Stimulated activated CD4-positive, alpha-beta T cell treated with anti-CD3 and anti-CD28 coated beads, Interleukin-4, amount 100 ng/mL, for 1 hour (primary cell): ENCODE data around the gene GCN1.
A peak's percentile ranks its signal among the peaks of the same experiment; 100 is the strongest.

Source experiments
- DNase-seq: peaks from one replicate; pipeline ENCODE4 v3.0.0-alpha.2; 2020

Gene GCN1

DNA sequence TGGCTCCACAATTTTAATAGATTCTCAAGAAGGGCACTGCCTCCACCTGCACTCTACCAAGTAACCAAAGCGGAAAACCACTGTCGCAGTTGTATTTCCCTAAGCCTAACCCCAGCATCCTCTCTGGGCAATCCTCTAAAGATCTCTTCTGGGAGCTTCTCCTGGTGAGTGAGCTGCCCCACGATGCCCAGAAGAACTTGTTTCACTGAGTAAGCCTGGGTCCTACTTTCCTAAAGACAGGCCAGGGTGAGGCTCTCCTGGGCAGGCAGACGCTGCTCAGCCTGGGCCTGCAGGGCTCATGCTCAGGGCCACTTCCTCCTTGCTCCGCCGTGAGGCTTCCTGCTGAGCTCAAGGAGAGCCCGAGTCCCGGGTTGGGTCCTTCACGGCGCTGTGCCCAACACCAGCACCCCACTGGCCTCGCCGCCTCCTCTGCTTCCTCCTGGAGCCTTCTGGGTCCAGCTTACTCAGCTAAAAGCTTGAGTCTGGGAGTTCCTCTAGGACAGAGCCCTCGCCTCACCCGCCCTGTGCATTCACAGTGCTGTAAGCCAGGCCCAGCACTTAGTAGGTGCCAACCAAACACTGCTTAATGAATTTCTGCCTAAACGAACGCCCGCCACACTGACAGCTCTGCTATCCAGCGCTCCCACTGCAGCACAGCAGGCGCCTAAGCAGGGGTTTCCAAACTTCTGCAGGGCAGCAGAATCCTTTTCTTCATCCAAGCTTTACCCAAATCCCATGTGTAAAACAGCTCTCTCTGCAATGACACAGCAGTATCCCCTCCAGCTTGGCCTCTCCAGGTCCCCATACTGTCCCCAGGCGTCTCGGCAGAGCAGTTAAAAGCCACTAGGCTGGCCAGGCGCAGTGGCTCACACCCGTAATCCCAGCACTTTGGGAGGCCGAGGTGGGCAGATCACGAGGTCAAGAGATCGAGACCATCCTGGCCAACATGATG lies 83.7 kb downstream of the GCN1 start:
- DNase-seq = peak; percentile 39

DNA sequence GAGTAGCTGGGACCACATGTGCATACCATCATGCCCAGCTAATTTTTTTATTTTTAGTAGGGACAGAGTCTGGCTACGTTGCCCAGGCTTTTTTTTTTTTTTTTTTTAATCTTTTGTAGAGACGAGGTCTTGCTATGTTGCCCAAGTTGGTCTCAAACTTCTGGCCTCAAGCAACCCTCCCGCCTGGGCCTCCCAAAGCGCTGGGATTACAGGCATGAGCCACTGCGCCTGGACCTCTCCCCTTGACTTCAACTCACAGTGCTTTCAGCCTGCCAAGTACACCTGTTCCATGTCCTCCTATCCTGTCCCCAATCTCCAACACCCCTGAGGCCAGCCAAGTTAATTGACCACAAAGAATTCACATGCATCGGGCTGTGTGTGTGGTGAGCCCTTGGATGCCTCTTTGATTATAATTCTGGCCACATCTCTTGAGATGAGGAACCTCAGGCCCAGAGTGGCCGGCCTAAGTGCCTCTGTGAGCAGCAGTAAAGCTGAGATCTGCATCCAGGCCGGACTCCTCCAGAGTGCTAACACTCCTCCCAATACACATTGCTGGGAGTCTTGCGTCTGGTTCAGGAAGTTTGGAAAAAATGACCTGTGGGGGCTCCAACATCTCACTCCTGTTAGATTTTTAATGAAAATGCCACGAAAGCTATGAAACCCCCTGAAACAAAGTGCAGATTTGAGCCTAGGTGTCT lies 84.8 kb downstream of the GCN1 start:
- DNase-seq = no peak

DNA sequence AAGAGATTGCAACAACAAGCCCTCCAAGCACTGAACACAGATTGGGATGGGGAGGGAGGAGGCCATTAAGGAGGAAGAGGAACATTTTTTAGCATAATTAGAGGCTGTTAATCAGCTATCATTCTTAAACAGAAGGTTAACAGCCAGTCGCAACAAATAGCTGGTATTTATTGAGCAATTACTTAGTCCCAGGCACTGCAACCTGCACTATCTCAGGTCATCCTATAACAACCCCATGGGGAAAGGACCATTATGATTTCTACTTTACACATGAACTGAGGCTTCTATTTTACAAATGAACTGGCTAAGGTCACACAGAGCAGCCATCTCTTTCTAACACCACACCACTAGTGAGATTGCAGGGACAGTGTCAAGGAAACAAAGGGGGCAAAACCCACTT lies 88.4 kb downstream of the GCN1 start:
- no peak for DNase-seq

DNA sequence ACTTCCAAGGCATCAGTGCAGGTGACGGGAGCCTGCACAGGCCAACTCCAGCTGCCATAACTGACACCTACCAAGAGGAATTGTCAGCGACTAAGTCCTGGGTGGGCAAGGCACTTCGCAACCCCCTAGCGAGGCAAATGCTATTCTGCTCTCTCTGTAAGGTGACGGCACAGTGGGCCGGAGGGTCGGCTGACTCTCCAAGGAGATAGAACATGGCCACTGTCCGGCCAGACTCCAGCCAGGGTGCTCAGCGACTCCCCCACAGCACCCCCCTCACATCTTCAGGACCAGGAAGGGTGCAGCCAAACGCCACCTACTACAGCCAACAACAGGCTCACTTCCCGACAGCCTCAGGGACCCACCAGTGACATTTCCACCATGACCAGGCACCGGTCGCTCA lies 91.1 kb downstream of the GCN1 start:
- DNase-seq = no peak

DNA sequence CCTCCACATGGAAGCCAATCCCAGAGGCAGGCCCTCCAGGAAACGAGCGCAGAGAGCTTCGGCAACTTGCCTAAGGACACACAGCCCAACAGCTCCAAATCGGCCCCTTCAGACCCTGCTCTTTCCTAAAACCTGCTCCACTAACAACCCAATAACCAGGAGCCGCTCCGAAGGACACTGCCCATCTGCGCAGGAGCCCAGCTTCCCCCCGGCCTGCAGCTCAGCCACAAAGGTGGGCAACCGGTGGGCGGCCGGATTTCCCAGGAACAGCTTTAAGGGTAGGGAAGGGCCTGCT lies 91.5 kb downstream of the GCN1 start:
- no peak for DNase-seq

DNA sequence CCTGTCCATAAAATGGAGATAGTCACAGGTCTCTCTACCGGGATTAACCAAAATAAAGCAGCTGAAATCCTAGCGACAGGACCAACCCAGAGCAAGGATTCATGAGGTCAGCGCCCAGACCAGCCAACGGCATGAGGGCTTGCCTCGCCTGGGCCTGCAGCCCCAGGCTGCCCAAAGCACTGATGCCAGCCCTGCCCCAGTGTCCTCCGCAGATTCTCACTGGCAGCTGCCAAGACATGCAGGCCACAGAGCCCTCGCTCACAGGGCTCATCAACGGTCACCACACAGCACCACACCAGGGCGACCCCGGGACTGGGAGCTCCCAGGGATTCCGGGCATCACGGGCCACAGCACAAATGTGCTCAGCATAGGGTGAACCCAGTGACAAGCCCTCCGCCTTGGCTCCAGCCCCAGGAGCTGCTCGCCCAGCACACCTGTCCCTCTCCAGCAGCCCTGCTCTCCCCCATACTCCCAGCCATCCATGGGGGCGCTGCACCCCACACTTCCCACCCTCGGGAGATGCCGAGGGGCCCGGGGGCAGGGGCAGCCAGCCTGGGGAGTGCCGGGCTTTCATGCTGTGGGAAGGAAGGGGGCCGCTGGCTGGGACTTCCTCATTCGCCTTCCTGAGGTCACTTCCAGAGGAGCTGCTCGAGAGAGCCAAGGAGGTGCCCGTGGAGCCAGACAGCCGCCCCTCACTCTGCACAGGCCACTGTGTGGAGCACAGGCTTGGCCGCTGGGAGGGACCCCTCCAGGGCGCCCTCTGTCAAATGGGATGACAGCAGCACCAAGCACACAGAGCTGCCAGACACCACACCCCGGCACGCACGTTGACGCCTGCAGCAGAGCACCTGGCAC lies 92.1 kb downstream of the GCN1 start:
- DNase-seq = no peak

DNA sequence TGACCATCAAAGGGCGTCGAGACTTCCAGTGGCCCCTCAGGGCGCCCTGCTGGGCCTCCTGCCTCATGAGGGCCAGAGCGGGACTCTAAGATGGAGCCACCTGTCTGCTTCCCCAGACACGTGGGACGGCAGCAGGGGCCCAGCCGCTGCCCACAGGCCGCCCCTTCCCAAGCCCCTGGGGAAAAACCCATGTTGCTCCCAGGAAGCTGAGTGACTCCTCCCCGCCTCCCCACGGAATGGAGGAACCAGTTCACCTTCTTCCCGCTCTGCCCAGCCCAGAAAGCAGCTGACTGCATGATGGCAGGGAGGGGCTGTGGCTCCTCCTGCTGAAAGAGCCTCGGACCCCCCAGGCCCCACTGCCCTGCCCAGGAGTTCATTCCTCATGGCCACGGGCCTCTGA lies 92.9 kb downstream of the GCN1 start:
- DNase-seq = no peak

DNA sequence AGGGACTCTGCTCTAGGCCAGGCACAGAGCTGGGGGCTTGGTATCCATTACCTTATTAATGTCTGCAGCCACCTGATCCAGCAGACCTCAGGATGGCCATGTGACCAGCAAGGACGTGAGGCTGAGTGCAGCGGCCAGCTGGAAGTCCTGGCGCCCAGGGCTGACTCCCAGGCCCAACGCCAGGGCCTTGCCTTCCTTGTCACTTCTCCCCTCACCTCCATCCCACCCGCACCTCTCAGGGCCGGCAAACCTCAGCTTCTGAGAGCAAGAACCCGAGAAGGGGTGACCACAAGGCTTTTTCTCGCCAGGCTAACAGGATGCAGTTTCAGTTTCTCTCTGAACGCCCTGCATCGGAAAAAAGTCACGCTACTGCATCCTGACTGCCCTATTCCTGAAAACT lies 93.3 kb downstream of the GCN1 start:
- no peak for DNase-seq

DNA sequence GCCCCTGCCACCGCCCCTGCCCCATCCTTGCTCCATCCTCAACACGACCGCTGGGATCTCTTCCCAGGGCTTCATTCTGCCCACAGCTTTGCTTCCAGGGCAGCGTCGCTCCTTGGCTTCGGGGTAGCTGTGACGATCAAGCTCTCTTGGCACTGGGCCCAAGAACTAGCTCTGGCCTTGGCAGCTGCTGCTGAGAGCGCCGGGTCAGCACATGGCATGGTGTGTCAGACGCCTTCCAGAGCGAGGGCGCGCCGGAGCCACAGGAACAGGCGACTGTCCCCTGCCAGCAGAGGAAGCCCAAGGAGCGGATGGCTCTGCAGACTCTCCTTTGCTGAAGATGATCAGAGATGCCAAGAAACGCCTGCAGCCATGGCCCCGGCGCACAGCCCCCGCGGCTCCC lies 93.9 kb downstream of the GCN1 start:
- no peak for DNase-seq

DNA sequence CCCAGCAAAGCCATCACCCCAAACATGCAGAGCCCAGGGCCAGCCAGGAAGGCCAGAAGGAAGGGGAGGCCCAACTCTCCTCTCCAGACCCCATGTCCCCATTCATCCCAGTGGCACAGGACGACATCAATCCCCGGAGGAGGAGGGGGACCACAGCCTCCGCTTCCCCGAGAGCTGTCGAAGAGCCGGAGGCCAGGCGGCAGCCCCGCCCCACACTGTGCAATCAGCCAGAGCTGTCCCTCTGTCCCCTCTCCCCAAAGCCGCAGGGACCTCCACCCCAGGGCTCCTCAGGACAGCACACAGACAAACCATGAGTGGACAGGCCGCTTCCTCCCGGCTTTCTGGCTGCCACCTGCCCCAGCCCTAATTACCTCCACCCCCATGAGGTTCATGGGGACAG lies 94.8 kb downstream of the GCN1 start:
- no peak for DNase-seq

DNA sequence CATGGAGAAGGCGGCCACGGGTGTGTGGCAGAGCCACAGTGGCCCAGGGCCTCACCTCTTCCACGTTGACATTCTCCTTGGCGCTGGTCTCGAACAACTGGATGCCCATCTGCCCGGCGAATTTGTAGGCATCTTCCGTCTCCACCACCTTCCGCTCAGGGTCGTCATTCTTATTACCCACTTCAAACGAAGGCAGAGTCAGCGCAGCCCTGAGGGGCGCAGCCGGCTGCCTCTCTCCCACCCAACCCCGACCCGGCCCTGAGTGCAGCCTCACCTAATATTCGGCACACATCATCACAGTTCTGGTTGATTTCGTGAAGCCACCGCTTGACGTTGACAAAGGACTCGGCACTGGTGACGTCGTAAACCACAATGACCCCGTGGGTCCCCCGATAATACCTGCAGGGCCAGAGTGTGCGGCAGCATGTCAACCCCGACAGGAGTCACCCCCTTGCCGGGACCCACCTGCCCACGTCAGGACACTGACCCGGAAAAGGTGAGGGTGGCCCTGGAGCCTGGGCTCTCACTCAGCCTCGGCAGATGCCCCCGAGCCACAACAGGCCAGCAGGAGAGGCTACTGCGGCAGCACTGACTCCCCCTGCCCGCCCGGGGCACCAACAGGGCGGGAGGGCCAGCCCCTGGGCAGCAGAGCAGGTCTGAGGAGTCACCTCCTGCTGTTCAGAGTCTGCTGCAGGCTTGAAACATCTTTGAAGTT lies 95.6 kb downstream of the GCN1 start:
- no peak for DNase-seq

DNA sequence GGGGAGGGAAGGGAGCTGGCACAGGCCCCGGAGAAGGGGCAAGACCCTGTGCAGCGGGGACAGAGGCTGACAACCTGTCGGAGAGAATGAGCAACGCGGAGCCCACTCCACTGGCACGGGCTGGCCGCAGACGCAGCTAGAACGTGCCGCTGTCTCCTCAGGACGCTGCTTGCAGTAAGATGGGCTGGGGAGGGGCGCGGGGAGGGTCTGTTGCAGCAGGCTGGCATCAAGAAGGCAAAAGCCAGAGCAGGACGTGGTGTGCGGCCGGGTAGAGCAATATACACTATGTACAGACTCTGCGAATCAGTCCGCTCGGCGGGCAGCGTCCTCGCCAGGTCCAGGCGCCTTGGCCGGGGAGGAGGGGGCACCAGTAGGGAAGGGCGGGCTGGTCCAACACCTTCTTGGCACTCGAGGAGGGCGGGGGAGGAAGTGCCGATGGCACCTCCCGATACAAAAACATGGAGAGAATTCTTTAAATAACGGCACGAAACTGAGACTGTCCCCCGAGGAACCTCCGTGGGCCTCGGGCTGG lies 97.8 kb downstream of the GCN1 start:
- no peak for DNase-seq

DNA sequence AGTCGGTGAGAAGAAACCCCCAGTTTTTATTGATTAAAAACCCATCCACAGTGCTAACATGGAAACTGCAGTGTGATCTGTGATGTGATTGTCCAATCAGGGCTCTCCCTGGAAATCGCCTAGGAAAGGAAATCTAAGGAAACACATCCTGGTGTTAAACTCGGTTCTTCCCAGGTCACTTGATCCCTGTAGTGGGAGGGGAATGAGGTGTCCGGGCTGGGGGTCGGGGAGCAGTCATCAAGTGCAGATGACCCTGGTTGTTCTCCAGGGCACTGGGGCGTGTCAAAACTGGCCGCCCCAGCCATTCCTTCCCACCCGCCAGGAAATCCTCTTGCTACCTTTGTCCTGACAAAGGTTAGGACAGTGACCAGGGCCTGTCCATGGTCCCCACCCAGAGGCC lies 98.8 kb downstream of the GCN1 start:
- DNase-seq = no peak

DNA sequence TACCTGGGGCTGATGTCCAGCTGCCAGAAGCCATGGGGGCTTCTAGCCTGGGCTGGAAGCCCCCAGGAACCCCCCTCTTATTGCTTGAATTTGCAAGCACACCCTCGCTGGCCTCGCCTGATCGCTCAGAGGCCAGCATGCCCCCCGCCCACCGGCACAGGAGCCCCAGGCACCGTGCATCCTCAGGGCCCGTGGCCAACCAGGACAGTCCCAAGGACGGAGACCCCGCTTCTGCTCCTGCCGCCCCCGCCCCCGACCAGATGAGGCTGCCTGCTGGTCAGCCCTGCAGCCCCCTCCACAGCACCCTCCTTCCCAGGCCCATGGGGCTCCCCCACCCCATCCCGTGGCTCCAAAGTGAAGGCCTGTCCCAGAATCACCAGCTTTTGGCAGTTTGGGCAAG lies 99.2 kb downstream of the GCN1 start:
- DNase-seq = no peak

DNA sequence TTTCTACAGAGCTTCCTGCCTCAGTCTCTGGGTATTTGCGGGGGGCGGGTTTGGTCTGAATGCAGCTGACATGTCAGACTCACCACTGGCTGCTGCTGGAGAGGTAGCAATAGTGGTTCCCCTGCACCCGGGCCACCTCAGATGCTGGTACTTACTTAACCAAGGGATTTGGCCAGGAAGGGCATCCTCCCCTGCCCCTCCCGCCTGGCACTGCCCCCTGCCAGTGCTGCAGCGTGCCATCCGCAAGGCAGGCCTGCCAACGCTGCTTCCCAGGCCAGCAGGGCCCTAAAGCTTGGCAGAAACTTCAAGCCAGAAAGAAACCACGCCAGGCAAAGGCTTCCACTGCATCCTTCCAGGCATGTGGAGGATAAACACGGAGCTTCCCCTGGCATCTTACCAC lies 100.0 kb downstream of the GCN1 start:
- no peak for DNase-seq

DNA sequence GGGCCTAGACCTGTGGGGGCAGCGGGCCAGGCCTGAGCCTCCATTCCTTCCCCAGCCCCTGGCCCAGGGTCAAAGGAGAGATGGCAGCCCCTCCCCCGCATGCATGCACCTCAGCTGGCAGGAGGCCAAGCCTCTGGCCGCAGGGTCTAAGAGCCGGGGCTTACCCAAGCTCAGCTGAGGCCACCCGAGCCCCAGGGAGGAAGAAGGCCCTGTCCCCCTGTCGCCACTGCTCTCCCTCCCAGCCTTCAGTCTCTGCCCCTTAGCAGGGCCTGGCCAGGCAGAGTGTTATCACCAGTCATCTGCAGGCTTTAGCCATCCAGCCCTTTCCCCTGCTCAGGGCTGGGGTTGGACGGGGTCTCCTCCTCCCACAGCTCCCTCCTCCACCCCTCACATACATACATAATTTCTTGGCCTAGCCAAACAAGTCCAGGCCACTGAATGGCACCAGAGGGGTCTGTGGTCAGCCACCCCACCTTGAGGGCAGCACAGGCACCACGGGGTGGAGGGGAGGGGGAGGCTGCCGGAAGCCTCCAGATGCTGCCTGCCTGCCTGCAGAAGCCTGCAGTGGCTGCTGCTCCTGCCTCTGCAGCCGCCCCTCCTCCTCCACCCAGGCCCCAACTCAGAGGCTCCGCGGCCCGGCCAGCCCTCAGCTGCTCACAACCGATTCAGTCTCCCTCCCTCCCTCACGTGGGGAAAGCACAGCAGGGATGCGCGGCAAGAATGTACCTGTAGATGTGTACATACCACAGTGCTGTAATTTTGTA lies 100.7 kb downstream of the GCN1 start:
- DNase-seq = no peak

DNA sequence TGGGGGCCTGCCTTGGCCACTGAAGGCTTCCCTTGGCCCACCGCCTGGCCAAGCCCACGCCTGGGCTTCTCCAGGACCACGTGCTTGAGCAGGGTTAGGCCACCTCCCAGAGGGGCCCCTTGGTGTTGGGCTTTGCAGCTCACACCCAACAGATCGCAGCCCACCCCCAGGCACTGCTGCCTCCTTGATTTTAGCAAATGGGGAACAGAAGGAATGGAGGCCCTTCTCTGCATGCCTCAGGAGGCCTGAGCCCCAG lies 101.3 kb downstream of the GCN1 start:
- DNase-seq = no peak

DNA sequence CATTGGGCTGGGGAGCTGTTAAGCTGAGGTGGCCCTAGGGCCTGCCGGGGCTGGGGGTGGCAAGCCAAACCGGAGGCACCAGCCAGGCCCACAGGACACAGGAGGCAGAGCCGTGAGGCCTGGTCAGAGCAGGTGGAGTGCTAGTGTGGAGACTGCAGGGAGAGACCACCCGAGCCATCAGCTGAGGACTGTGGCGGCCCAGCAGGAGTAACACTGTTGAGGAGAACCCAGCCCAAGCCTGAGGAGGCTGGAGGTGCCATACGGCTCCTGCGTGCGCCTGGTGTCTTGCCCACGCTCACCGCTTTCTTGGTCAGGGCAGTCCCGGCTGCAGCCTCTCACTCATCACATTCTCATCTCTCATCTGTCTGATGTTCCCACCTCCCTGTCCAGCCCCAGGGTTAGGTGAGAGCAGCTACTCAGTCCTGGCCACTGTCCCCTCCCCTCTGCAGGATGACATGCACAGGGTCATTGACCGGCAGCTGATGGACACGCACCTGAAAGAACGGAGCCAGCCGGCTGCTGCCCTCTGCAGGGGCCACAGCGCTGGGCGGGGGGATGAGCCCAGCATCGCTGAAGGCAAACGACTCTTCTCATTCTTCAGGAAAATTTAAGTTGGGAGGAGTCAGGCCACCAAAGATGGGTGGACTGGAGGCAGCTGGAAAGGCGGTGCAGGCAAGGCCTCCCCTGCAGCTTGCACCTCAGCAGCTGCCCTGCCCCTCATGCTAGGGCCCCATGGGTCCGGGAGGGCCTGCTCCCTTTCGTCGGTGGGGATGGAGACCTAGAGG lies 101.8 kb downstream of the GCN1 start:
- DNase-seq = no peak

DNA sequence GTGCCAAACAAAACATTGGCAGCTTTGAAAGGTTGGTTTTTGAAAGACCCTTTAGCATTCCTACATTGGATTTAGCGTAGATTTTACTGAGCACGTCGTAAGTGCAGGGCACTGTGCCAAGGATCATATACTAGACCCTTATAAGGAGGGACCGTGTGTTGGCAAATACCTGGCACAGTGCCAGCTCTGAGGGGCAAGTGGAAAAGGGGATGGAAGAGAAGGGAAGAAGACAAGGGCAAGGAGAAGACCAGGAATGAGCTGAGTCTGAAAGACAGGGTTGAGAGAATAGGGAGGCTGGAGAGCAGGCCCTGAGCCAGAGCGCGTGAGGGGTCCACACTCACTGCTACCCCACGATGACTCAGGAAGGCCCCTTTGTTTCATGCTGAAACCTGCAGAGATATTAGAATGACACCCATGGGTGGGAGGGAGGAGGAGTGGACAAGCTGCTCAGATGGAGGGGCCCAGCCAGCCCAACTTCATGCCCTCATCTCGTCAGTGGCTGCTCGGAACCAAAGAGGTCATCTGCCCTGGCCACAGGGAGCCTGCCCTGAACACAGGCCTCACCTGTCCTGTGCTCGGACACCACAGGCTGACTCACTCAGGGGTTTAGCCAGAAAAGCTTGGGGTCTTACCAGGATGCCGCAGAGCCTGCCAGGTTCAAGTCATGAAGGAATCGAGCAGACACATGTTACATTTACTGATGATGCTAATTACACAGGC lies 103.0 kb downstream of the GCN1 start:
- no peak for DNase-seq

DNA sequence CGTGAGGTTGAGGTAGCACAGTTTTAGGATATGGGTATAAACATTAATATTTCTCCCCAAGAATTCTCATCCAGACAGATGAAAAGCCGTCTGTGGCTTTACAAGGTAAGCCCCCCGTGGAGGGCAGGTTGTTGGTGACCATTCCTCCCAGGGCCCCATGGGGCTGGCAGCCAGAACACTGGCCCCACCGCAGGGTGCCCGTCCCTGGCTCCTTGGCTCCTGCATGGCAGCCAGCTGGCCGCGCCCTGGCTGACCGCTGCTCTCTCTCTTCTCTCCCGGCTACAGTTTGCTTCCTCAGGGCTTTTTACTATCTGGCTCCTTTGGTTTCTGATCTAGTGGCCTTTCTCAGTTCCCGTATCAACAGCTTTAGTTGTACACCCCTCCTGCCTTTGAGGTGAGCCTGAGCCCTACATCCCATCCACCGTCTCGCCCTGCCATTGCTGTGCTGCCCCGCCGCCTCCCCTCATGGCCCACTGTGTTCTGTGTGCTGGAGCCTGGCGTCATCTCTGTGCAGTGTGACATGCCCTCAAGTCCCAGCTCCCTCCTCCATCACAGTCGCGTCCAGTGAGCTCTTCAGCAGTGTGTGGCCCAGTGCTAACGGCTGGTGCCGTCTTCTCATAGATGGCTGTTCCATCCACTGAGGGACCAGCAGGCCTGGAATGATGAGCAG lies 103.8 kb downstream of the GCN1 start:
- DNase-seq = no peak
